ENCODE measurements around the gene SH3GL1. TPM values are rescaled to one million over a fixed set of nuclear protein-coding genes. Genes with fewer than 3 reads are reported as not detected.

SH3GL1 gene
- total and polyA plus RNA-seq, 2 donors from 2014 or later: 34.8 to 52.7 TPM

- H3K9me3 ChIP-seq (ENCODE audit: control insufficient read depth in 2 of 3, insufficient read depth in 1 of 3, low read length in 3 of 3): no peaks in the 10 kb centered on the region
- FAIRE-seq: no peak
- no peaks in the 10 kb centered on the region for H3K27me3 ChIP-seq (ENCODE audit: control insufficient read depth, insufficient read depth, low read length)
- TF ChIP-seq CTCF (IDR thresholded peaks at IDR 0.05; ENCODE audit: borderline replicate concordance, extremely low read depth, insufficient read depth): no peak
- no peak for DNase-seq
- no peak overlapping the region for H3K4me3 ChIP-seq (ENCODE audit: low read length in 3 of 3)
- no peak overlapping the region for H3K27ac ChIP-seq (ENCODE audit: low read depth in 2 of 2, low read length in 2 of 2)
- no peaks in the 10 kb centered on the region for H3K4me1 ChIP-seq (ENCODE audit: control insufficient read depth in 2 of 3, insufficient read depth in 2 of 3, low read depth in 1 of 3, low read length in 3 of 3)
- H3K36me3 ChIP-seq (ENCODE audit: control insufficient read depth in 2 of 3, insufficient read depth in 3 of 3, low read length in 3 of 3): peaks cover 0 to 14% (median 5%) of the 10 kb centered on the region in 3 donors
- no peak overlapping the region for H3K9ac ChIP-seq (ENCODE audit: low read length in 3 of 3)
- intact Hi-C loops (cut with DNase I): no loop called here
Observed at GRCh38 chr19:4357921-4358326, 42.4 kb downstream of the SH3GL1 start.

- DNase-seq (peak in 2 of 5 donors; percentile 41 to 73), FAIRE-seq (no peak)
- Histone ChIP-seq H3K4me1 (ENCODE audit: control insufficient read depth in 2 of 3, insufficient read depth in 2 of 3, low read depth in 1 of 3, low read length in 3 of 3) (no peaks in the 10 kb centered on the region), H3K9ac (ENCODE audit: low read length in 3 of 3) (no peak overlapping the region), H3K36me3 (ENCODE audit: control insufficient read depth in 2 of 3, insufficient read depth in 3 of 3, low read length in 3 of 3) (peaks cover 0 to 7% (median 5%) of the 10 kb centered on the region in 3 donors), H3K4me3 (ENCODE audit: low read length in 3 of 3) (no peak overlapping the region), H3K27me3 (ENCODE audit: control insufficient read depth, insufficient read depth, low read length) (no peaks in the 10 kb centered on the region), H3K27ac (ENCODE audit: low read depth in 2 of 2, low read length in 2 of 2) (no peak overlapping the region), H3K9me3 (ENCODE audit: control insufficient read depth in 2 of 3, insufficient read depth in 1 of 3, low read length in 3 of 3) (no peaks in the 10 kb centered on the region)
- TF ChIP-seq CTCF (IDR thresholded peaks at IDR 0.05; ENCODE audit: borderline replicate concordance, extremely low read depth, insufficient read depth): no peak
- intact Hi-C loops (cut with DNase I): no loop called here
Observed at GRCh38 chr19:4357095-4357797, 43.1 kb downstream of the SH3GL1 start.

- no peaks in the 10 kb centered on the region for H3K27me3 ChIP-seq (ENCODE audit: control insufficient read depth, insufficient read depth, low read length)
- no peaks in the 10 kb centered on the region for H3K4me1 ChIP-seq (ENCODE audit: control insufficient read depth in 2 of 3, insufficient read depth in 2 of 3, low read depth in 1 of 3, low read length in 3 of 3)
- FAIRE-seq (no peak), DNase-seq (peak in 1 of 5 donors; percentile 50)
- H3K9me3 ChIP-seq (ENCODE audit: control insufficient read depth in 2 of 3, insufficient read depth in 1 of 3, low read length in 3 of 3): no peaks in the 10 kb centered on the region
- no peak overlapping the region for H3K9ac ChIP-seq (ENCODE audit: low read length in 3 of 3)
- no peak overlapping the region for H3K27ac ChIP-seq (ENCODE audit: low read depth in 2 of 2, low read length in 2 of 2)
- no peak overlapping the region for H3K4me3 ChIP-seq (ENCODE audit: low read length in 3 of 3)
- H3K36me3 ChIP-seq (ENCODE audit: control insufficient read depth in 2 of 3, insufficient read depth in 3 of 3, low read length in 3 of 3): peaks cover 0 to 3% (median 0%) of the 10 kb centered on the region in 3 donors
- intact Hi-C loops (cut with DNase I): no loop called here
- TF ChIP-seq CTCF (IDR thresholded peaks at IDR 0.05; ENCODE audit: borderline replicate concordance, extremely low read depth, insufficient read depth): no peak
Observed at GRCh38 chr19:4354897-4355296, 45.5 kb downstream of the SH3GL1 start.

All from kidney (tissue), 14 donors.